ENCODE data around the gene P2RX5. TPM values are rescaled to one million over a fixed set of nuclear protein-coding genes. Genes with fewer than 3 reads are reported as not detected.

The P2RX5 gene
- total RNA-seq, 6 experiments from 2014 or later, result 5.2 to 16.1 (median 7.0) TPM

DNA sequence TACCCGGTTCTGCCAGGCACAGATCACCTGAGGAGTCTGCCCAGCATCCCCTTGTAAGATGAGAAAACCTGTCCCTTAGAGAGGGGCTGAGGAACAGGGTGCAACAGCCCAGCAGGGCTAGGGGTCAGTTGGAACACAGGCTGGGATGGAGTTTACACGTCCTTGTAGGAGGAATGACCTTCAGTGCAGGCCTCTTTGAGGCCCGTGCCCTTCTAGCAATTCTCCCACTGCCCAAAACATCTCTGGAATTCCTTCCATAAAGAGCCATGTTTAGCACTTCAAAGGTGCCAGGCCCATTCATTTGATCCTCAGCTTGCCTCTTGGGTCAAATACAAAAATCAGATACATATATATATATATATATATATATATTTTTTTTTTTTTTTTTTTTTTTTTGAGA, 54.9 kb downstream of the P2RX5 start:
- Mint-ChIP-seq H3K36me3 (ENCODE audit: low read depth) (peaks cover 4% of the 10 kb centered on the region; the same call in 1 of the 2 replicates), H3K27me3 (ENCODE audit: insufficient read depth) (no peaks in the 10 kb centered on the region; the same call in 1 of the 2 replicates), H3K27ac (no peak overlapping the region), H3K4me1 (ENCODE audit: low read depth) (peaks cover 26% of the 10 kb centered on the region), H3K9me3 (no peaks in the 10 kb centered on the region), H3K4me3 (no peak overlapping the region)
- no peak for DNase-seq
- TF ChIP-seq, protein P1, sequence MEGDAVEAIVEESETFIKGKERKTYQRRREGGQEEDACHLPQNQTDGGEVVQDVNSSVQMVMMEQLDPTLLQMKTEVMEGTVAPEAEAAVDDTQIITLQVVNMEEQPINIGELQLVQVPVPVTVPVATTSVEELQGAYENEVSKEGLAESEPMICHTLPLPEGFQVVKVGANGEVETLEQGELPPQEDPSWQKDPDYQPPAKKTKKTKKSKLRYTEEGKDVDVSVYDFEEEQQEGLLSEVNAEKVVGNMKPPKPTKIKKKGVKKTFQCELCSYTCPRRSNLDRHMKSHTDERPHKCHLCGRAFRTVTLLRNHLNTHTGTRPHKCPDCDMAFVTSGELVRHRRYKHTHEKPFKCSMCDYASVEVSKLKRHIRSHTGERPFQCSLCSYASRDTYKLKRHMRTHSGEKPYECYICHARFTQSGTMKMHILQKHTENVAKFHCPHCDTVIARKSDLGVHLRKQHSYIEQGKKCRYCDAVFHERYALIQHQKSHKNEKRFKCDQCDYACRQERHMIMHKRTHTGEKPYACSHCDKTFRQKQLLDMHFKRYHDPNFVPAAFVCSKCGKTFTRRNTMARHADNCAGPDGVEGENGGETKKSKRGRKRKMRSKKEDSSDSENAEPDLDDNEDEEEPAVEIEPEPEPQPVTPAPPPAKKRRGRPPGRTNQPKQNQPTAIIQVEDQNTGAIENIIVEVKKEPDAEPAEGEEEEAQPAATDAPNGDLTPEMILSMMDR (IDR thresholded peaks at IDR 0.05), result no peak

DNA sequence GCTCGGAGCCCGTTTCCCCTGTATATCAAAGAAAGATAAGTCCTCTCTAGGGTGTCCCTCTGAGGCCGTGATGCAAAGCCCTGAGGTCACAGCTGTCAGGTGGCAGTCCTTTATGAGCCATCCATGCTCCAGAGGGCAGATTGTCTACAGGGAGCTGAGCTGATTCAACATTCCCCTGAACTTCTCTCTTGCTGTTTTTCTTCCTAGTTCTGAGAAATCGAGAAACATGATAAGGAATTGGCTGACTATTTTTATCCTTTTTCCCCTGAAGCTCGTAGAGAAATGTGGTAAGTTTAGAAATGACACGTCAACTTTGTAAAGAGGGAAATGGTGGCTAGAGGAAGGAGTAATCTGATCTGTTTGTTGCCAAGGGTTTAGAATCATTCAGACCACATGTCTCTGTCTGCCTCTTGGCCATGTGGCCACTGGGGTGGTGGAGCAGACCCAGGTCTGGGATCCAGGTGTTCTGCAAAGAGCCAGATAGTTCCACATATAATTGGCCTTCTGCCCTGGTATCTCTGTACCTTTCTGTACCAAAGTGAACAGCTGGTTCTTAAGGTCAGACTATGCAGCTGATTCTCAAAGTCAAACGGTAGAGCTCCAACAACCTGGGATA, 55.9 kb downstream of the P2RX5 start:
- peak; percentile 53 for DNase-seq
- Mint-ChIP-seq H3K4me1 (ENCODE audit: low read depth) (peaks cover 26% of the 10 kb centered on the region), H3K27ac (peak overlapping the region; percentile 77), H3K36me3 (ENCODE audit: low read depth) (peaks cover 4% of the 10 kb centered on the region; the same call in 1 of the 2 replicates), H3K9me3 (no peaks in the 10 kb centered on the region), H3K27me3 (ENCODE audit: insufficient read depth) (no peaks in the 10 kb centered on the region; the same call in 1 of the 2 replicates), H3K4me3 (peak overlapping the region; percentile 22; the same call in 1 of the 2 replicates)
- TF ChIP-seq, protein P1 (IDR thresholded peaks at IDR 0.05), result no peak; the same call in 1 of the 2 replicates

DNA sequence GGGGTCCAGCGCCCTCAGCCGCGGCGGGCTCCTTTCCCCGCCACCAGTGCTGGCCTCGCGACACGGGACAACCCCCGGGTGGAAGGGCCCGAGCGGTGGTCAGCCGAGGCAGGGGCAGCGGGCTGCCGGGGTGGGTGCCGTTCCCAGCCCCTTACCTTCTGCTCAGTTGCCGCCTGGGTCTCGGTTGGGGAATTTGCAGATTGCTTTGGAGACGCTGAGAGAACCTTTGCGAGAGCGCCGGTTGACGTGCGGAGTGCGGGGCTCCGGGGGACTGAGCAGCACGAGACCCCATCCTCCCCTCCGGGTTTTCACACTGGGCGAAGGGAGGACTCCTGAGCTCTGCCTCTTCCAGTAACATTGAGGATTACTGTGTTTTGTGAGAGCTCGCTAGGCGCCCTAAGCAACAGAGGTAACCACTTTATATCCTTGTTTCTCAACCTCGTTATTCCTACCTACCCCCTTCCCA, 59.0 kb downstream of the P2RX5 start:
- peaks cover 6% of the 10 kb centered on the region; the same call in 1 of the 2 replicates for H3K36me3 Mint-ChIP-seq (ENCODE audit: low read depth)
- DNase-seq, result no peak
- H3K27ac Mint-ChIP-seq, result peak overlapping the region; percentile 60
- H3K4me1 Mint-ChIP-seq (ENCODE audit: low read depth), result peaks cover 29% of the 10 kb centered on the region
- H3K9me3 Mint-ChIP-seq, result no peaks in the 10 kb centered on the region
- TF ChIP-seq, protein P1 (IDR thresholded peaks at IDR 0.05), result no peak
- H3K4me3 Mint-ChIP-seq, result peak overlapping the region; percentile 97
- no peaks in the 10 kb centered on the region; the same call in 1 of the 2 replicates for H3K27me3 Mint-ChIP-seq (ENCODE audit: insufficient read depth)

DNA sequence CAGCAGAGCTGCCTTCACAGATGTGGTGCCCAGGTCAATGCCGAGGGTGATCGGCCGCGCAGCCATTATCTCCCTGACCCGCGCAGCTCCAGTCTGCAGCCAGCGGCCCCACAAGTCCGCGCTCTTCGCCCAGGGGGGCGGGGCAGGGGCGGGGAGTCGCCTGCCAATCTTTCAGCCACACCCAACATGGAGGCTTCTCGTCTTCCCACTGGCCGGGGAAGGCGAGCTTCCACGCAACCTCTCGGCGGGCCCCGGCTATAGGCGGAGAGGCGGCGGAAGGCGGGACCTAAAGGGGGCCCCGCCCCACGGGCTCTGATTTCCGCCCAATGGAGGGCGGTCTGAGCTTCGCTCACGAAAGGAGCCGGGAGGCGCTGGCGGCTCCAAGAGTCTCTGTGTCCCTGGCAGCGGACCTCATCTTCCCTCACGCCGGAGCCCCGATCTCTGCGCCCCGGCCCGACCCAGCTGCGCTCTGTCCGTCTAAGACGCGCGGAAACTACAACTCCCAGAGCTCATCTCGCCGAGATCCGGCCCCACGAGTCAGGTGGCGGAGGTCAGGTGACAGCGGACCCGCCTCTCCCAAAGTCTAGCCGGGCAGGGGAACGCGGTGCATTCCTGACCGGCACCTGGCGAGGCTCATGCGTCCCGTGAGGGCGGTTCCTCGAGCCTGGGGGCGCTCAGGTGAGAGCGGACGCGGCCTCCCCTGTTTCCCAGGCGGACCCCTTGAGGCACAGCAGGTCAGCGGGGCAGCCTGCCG, 59.6 kb downstream of the P2RX5 start, which contains the start of the genes CTNS and SHPK:
TSS of gene CTNS (plus strand) at position 607 of the 754 bp plus-strand sequence. CDS start 3,447 bp downstream, outside the sequence.
TSS of gene SHPK (minus strand) at position 97 of the 754 bp plus-strand sequence. CDS start at position 66, 31 bp downstream.
- Mint-ChIP-seq H3K36me3 (ENCODE audit: low read depth) (peaks cover 6% of the 10 kb centered on the region; the same call in 1 of the 2 replicates), H3K9me3 (no peaks in the 10 kb centered on the region), H3K27ac (peak within 1 kb of the TSS; percentile 99), H3K4me1 (ENCODE audit: low read depth) (peaks cover 29% of the 10 kb centered on the region), H3K27me3 (ENCODE audit: insufficient read depth) (no peaks in the 10 kb centered on the region; the same call in 1 of the 2 replicates), H3K4me3 (peak within 1 kb of the TSS; percentile 97)
- peak; percentile 95 for DNase-seq
- TF ChIP-seq, protein P1 (IDR thresholded peaks at IDR 0.05), result no peak

DNA sequence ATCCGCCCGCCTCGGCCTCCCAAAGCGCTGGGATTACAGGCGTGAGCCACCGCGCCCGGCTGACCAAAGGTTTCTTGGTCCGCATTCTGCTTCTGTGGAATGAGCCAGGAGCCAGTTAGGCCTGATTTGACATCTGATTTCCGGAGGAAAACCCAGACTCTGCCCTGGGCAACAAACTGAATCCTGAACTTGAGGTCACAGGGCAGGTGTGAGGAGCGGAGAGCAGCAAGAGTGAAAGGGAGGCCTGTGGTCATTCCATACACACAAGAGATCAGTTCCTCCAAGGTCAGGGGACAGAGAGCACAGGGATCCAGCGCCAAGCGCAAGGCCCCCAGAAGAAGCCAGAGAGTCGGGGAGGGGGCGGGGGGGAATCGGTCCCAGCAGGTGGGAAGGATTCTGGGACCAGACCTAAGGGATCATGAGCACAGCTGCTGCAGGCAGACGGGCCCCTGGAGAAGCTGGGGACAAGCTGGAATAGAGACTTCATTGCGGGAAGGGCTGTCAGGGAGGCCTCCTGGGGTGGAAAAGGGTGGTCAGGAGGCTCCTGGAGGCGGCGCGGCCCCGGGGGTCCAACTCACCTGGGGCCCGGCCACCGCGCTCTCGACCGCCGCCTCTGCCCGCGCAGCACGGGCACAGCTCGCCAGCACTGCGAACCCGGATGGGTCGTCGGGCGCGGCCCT, 60.3 kb downstream of the P2RX5 start:
- H3K4me1 Mint-ChIP-seq (ENCODE audit: low read depth), result peaks cover 29% of the 10 kb centered on the region
- no peak for DNase-seq
- TF ChIP-seq, protein P1 (IDR thresholded peaks at IDR 0.05), result no peak
- no peak overlapping the region; the same call in 1 of the 2 replicates for H3K27ac Mint-ChIP-seq
- H3K36me3 Mint-ChIP-seq (ENCODE audit: low read depth), result peaks cover 6% of the 10 kb centered on the region; the same call in 1 of the 2 replicates
- H3K4me3 Mint-ChIP-seq, result peak overlapping the region; percentile 97
- H3K27me3 Mint-ChIP-seq (ENCODE audit: insufficient read depth), result no peaks in the 10 kb centered on the region; the same call in 1 of the 2 replicates
- no peaks in the 10 kb centered on the region for H3K9me3 Mint-ChIP-seq
